D341Med (cell line): Measurements from ENCODE around the gene DCAF7.

Experiments
- DNase-seq: peaks from one replicate; pipeline ENCODE4 v3.0.0; 2012; ENCODE audit warnings: low spot score

Gene DCAF7

DNA sequence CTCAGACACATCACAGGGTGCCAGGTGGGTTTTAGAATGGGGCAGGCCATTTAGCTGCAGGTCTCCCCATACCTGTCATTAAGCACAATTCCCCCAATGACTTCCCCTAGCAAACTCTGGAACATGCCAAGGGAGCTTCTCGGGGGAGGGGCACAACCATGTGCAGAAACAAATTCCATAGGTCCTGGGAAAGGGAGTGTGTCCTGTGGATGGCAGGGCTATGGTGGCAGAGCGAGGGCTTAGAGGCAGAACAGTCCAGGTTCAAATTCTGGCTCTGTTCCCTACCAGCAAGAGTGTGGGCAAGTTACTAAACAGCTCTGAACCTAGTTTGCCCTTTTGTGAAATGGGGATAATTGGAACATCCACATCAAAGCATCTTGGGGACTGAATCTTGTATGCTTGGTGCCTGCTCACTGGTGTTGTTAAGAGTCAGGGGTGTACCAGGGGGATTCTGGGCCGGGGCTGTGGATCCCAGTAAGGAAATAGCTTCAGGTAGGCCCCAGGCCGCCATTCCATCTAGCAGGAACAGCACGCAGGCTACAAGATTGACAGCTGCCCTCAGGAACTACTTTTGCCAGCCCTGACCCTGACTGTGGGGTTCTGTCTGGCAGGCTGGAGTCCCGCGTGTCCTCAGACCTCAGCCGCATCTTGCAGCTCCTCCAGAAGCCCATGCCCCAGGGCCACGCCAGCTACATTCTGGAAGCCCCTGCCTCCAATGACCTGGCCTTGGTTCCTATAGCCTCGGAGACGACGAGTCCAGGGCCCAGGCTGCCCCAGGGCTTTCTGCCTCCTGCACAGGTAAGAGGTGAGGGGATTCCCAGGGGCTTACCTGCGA lies 5.6 kb upstream of the DCAF7 start:
- peak; percentile 24 for DNase-seq

DNA sequence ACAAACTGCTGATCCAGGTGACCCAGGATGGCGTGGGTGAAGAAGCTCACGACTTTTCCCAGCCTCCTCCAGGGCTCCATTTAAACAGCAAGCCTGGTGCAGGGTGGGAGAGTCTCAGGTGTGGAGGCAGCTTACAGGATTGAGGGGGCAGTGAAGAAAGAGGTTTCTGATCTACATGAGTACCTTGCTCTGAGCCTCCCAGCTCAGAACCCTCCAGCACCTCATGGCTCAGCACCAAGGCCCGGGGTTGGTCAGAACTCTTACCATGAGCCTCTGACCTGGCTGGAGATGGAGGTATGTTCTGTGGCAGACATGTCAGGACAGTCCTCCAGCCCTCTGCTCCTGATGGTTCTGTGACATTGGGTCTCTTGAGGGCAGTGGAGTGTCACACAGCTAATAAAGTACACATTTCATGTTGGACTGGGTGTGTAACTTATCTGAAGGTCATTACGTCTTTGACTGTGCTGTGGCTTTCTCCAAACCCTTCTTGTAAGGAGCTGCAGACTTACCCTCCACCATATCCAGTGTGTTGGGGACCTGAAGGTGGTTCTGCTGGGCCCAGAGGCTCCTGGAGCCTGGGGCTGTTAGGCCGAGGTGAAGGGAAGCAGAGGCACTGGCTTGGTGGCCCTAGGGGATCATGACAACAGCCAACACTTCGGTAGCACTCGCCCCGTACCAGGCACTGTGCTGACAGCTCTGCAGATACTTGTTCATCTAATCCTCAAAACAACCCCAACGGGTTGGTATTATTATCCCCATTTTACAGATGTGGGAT lies 3.8 kb upstream of the DCAF7 start:
- peak; percentile 26 for DNase-seq

DNA sequence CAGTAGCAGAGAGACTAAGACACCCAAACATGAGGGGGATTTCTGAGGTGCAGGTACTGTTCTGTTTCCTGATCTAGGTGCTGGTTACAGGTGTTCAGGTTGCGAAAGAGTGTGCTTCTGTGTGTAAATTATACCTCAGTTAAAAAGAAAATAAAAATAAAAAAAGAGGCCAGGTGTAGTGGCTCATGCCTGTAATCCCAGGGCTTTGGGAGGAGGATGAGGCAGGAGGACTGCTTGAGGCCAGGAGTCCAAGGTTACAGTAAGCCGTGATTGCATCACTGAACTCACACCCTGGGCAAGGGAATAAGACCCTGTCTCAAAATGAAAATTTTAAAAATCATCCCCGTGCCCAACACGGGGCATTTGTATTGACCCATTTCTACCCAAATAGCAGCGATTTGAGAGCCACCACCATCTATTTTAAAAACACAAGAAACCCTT lies 3.2 kb upstream of the DCAF7 start:
- DNase-seq, result no peak

DNA sequence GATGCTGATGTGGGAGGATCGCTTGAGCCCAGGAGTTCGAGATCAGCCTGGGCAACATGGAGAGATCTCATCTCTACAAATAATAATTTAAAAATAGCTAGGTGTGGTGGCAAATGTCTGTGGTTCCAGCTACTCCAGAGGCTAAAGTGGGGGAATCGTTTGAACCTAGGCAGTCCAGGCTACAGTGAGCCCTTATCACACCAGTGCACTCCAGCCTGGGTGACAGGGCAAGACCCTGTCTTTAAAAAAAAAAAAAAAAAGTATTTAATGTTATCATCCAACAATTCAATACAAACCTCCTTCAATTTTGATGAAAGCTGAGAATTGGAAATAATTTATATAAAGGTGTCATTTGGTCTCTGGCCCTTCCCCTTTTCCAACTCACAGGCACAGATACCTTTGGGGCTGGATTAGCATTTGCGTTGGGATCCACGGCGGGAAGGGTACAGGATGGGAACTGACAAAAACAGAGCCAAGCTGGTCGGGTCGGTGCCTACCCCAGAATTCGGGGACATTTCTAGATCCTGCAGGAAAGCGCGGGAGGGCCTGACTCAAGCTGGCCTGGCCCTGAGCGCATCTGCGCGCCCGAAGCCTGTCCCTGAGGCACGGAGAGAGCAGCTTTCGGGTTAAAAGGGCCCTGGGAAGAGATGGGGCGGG lies 860 bp upstream of the DCAF7 start:
- no peak for DNase-seq

DNA sequence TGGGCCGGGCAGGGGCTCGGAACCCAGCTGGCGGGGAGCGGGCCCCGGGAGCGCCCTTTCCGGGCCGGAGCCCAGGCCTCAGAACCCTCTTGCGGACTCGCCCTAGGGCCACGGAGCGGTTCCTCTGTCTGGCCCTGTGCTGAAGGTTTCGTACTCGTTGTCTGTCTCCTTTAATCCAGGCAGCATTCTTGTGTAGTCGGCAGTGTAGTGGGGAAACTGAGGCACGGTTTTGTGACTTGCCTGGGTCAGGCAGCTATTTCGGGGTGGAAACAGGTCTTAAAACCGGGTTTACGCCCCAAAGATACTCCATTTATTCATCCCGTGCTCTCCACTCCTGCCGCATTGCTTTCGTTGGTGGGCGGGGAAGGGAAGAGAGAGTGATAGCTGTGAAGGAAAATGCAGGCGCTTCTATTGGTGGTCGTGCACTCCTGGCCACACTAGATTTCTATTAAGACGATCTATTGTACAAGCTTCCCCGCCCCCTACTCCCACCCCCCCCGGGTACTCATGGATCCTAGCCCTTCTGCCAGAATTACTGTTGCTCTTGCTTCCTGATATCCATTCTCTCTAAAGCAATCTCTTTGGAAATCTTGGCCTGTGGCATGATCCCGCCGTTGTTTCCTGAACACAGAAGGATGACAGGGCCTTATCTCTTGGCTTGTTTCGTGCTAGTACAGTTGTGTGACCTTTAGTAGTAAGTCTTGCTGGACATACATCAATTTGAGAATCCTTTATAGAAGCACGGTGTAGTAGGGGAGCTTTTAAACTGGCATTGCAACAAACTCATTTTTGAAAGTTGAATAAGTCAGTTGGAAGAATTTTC lies 751 bp downstream of the DCAF7 start:
- peak; percentile 79 for DNase-seq

DNA sequence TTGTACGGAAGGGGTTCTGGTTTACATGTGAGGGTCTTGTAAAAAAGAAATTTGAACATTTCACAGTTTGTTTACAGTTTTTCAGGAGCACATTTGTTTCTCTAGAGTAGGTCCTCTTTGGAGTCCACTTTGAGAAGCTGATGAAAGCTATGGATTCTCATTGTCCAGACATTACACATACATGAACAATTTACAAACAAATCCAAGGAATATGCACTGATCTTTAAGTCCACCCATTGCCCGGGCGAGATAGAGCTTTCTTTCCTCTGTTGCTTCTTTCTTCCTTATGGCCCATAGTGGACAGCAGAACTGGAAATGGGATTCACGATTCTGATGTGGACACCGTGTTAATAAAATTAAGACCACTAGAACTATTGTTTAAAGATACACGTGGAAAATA lies 1.9 kb downstream of the DCAF7 start:
- no peak for DNase-seq

DNA sequence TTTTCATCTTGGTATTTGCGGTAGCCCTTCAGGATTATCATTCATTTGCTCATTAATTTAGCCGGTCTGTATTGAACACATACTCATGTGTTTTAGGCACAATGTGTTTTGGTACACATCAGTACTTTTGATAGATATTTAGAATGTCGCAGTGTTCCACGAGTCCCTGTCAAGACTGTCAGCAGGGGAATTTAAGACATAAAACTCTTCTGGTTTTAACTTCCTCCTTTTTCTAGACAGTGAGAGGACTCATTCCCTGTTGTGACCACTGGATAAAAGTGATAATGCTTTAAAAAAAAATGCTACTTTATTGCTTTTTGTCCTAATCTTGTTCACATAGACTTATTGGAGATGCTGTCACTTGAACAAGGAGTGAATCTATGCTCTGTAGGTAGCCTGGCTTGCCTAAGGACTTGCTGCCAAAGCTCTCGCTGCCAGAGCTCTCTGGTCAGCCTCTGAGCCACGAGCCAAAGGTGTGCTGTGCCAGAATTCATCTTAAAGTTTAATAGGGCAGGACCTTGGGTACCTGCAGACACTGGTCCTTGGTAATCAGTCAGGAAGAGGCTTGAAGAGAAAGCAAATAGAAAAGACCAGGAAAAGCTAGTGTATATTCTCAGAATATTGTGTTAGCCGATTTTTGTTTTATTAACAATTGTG lies 5.4 kb downstream of the DCAF7 start:
- DNase-seq, result no peak

DNA sequence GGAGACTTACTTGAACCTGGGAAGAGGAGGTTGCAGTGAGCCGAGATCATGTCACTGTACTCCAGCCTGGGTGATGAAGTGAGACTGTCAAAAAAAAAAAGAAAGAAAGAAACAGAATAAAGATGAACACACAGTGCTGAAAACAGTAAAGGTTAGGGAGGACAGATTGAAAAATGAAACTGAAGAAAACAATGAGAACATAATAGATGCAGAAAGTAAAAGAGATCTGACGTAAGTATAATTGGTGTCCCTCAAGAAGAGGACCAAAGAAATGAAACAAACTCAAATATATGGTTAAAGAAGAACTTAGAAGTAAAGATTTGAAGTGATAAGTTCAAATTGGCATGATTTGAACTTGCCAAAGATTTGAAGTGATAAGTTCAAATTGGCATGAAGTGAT lies 7.1 kb downstream of the DCAF7 start:
- no peak for DNase-seq

DNA sequence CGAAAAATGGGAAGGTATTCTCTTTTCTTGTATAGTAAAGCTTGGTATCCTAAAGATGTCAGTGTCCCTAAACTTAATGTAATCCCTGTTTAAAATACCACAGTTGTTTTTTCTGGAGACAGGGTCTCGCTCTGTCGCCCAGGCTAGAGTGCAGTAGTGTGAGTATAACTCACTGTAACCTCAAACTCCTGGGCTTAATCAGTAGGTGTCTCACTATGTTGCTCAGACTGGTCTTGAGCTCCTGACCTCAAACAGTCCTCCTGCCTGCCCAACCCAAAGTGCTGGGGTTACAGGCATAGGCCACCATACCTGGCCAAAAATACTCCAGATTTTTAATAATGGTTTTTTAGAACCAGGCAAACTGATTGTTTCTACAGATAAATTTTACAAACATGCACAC lies 8.2 kb downstream of the DCAF7 start:
- no peak for DNase-seq

DNA sequence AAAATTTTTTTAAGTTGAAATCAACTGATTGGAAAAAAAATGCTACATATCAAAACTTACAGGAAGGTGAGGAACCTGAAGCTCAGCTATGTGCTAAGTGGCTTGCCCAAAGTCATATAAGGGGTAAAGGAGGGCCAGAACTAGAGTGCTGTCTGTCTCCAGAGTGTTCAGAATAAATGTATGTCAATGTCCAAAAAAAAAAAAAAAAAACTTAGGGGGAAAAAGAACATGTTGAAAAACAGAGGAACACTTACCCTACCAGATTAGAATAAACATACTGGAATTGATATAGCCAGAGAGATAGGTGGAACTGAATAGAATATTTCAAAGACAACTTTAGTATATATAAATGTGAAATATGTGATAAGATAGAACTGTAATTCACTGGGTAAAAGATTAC lies 11.5 kb downstream of the DCAF7 start:
- DNase-seq, result no peak

DNA sequence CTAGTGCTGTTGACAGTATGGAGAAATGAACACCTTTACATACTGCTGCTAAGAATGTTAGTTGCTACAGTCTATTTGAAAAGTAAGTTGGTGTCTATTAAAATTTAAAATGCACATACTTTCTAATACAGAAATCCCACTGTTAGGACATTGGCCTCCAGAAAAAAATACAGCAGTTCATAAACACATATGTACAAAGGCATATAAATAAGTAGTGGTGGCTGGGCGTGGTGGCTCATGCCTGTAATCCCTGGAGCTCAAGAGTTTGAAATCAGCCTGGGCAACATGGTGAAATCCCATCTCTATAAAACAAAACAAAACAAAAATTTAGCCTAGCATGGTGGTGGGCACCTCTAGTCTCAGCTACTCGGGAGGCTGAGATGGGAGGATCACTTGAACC lies 13.1 kb downstream of the DCAF7 start:
- no peak for DNase-seq

DNA sequence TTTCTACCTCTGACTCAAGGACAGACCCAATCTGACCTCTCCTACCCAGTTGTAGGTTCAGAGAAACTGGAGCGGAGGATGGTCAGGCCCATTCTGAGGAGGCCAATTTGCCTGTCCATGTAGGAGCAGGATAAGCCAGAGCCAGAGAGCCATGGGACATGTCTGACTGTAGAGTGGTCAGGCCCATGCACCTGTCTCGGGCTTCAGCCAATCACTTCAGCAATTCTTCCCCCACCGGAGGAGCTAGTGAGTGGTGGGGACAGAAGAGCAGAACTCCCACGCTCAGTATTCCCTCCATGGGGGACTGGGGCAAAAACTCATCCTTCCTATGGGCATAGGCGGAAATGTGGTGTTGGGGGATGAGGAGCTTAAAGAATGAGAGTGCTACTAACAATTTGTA lies 14.3 kb downstream of the DCAF7 start:
- no peak for DNase-seq

DNA sequence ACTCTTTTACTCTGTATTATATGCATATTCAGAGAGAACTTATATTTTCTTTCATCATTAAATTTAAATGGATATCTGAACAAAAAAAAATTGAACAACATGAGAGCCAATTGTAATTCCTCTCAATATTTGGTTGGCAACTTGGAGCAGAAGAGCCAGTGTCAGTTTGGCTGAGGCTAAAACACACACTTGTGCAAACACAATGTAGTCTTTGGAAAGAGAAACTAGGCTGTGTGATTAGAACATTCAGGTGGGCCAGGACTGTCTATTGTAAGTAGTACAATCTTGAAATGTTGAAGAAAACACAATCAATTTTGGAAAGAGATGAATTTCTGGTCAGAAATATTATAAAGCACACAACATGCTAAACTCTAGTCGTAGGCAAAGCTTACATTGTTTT lies 17.0 kb downstream of the DCAF7 start:
- no peak for DNase-seq

DNA sequence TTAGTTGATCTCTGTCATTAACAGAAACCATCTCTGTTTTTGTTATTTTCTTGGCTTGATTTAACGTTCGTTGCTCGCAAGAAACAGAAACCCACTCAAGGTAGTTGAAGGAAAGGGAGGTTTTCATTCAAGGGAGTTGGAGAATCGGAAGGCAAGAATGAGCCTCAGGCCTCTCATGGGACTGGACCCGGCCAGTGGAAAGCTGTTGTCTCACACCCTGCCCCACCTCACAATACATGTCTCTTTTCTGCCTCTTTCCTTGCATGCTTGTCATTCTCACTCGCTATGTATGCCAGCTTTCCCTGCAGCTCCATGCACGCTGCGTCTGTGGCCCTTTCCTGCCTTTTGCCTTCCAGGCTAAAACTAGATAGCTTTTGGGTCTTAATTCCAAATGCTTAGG lies 18.3 kb downstream of the DCAF7 start:
- no peak for DNase-seq

DNA sequence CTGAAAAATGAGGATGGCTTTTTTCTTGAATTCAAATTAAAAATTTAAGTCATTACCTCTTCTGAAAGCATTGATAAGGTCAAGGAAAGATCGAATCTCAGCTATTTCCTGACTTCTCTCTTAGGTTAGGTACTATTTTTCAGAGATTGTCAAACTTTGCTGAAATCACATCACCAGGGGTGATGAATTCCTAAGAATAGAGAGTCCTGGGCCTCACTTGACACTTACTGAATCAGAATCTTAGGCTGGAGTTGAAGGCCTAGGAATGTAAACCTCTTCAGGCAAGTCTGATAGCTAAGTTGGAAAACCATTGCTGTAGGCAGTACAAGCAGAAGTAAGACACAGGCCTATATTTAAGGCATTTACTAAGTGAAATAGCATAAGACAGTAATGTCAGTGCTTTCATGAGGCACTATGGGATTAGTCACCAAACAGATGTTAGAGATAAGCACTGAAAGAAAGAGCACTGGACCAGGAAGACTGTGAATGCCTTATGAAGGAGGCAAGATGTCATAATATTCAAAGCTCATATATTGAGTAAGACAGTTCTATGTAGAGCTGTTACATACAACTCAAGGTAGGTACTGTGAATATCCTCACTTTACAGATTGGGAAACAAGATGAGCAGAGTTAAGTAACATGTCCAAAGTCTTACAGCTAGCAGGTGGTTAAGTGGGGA lies 21.5 kb downstream of the DCAF7 start:
- no peak for DNase-seq

DNA sequence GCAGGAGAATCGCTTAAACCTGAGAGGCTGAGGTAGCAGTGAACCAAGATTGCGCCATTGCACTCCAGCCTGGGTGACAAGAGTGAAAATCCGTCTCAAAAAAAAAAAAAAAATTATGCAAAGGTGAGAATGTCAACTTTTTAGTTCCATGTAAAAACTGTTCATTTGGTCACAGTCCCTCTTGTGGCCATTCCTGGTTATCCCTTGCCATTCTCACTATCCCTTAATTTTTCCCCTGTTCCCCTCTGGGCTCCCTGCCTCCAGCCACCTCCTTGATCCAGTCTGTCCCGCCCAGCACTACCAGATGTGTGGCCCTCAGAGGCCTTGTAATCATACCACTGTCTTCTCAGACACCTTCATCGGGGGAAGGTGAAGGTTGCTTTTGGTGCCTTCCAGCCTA lies 23.4 kb downstream of the DCAF7 start:
- DNase-seq, result peak; percentile 73

DNA sequence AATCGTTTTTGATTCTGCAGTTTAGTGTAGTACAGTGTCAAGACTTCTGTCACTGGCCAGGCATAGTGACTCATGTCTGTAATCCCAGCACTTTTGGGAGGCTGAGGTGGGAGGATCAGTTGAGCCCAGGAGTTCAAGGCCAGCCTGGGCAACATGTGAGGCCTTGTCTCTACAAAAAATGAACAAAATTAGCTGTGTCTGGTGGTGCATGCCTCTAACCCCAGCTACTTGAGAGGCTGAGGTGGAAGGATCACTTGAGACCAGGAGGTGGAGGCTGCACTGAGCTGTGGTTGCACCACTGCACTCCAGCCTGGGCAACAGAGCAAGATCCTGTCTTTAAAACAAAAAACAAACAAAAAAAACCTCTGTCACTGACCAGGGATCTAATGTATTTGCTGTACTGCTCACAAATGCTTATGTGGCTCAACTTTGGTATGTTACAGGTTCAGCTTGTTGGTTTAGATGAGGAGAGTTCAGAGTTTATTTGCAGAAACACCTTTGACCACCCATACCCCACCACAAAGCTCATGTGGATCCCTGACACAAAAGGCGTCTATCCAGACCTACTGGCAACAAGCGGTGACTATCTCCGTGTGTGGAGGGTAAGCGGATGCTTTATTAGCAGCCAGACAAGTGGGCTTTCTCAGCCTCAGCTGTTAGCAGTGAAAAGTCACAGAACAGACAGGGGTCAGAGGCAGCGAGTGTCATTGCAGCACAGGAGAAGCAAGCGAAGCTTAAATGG lies 27.9 kb downstream of the DCAF7 start:
- DNase-seq, result no peak

DNA sequence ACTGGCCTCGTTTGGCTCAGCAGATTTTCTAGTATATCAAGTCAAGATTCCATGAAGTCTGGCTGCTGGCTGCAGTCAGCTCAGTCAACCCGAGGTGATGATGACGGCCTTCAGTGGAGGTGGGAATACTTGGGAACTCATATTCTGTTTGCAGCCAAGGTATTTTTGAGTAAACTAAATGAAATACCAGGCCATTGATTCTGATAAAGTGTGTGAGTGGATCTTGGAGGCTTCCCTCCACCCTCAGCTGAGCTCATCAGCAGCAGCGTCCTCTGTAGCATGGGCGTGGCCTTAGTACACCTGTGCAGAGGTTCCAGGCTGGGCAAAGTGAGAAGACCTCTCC lies 28.5 kb downstream of the DCAF7 start:
- DNase-seq, result no peak

DNA sequence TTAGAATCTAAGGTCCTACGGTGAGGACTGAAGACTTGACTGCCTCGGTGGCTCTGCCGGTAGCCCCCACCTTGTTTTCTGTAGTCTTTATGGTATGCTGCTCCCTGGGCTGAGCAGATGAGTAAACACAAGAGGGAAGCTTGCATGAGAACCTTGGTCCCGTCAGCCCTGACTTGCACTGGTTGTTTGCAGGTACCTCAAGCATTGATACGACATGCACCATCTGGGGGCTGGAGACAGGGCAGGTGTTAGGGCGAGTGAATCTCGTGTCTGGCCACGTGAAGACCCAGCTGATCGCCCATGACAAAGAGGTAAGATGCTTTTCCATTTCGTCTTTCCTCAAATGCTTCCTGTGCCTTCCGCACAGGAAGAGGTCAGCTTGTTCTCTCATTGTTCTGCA lies 29.4 kb downstream of the DCAF7 start:
- DNase-seq, result no peak

DNA sequence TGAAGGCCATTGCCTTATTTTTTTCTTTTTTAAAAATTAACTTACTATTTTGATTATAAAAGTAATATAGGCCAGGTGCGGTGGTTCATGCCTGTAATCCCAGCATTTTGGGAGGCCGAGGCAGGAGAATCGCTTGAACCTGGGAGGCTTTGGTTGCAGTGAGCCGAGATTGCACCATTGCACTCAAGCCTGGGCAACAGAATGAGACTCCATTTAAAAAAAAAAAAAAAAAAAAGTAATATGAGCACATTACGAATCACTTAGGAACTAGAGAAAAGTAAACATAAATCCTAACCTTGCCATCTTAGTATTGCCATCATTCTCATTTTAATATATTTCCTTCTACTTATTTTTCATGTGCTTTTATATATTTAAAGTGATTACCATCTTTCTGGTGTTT lies 37.5 kb downstream of the DCAF7 start:
- DNase-seq, result no peak
